Smooth muscle cell (in vitro differentiated cells): ENCODE results near the gene BRD4. TPM values are rescaled to one million over a fixed set of nuclear protein-coding genes. Genes with fewer than 3 reads are reported as not detected.
"Not testable (repeated sequence)": the region's sequence is repeated elsewhere in the genome, so short reads cannot be mapped to it uniquely, and the experiment has no call there.

Experiments
- DNase-seq: peaks from one replicate; lab custom pipeline; 2025; ENCODE audit not compliant: unreplicated experiment; lab: John Stamatoyannopoulos, UW
- H2AFZ ChIP-seq: fragments of 200-600 bp; sonication (generic); 2 replicates; pipeline ENCODE4 v1.6.0; 2016; ENCODE audit warnings: antibody characterized with exemption, low read depth, mild to moderate bottlenecking
- H3F3A ChIP-seq: fragments of 200-600 bp; sonication (generic); 2 replicates; pipeline ENCODE4 v1.6.0; 2017; ENCODE audit warnings: antibody characterized with exemption, low read depth
- H3K27ac ChIP-seq: fragments of 200-600 bp; sonication (generic); 2 replicates; pipeline ENCODE4 v1.5.1; 2016; ENCODE audit warnings: low read depth, mild to moderate bottlenecking
- H3K27me3 ChIP-seq: fragments of 200-600 bp; sonication (generic); 2 replicates; pipeline ENCODE4 v1.6.1; 2016; ENCODE audit warnings: low read depth, mild to moderate bottlenecking
- H3K36me3 ChIP-seq: fragments of 200-600 bp; sonication (generic); 2 replicates; pipeline ENCODE4 v1.5.1; 2016; ENCODE audit warnings: low read depth
- H3K4me1 ChIP-seq: fragments of 200-600 bp; sonication (generic); 2 replicates; pipeline ENCODE4 v1.5.1; 2016; ENCODE audit warnings: low read depth
- H3K4me2 ChIP-seq: fragments of 200-600 bp; sonication (generic); 2 replicates; pipeline ENCODE4 v1.6.0; 2016; ENCODE audit warnings: mild to moderate bottlenecking
- H3K4me3 ChIP-seq: fragments of 200-600 bp; sonication (generic); 2 replicates; pipeline ENCODE4 v1.5.1; 2016; ENCODE audit warnings: mild to moderate bottlenecking
- H3K79me2 ChIP-seq: fragments of 200-600 bp; sonication (generic); 2 replicates; pipeline ENCODE4 v1.6.0; 2016; ENCODE audit warnings: low read depth, mild to moderate bottlenecking
- H3K9ac ChIP-seq: fragments of 200-600 bp; sonication (generic); 2 replicates; pipeline ENCODE4 v1.6.0; 2016; ENCODE audit warnings: low read depth
- H3K9me3 ChIP-seq: fragments of 200-600 bp; sonication (generic); replicated peaks from 2 replicates; pipeline ENCODE4 v1.5.1; 2016; ENCODE audit warnings: low read depth
- H4K20me1 ChIP-seq: fragments of 200-600 bp; sonication (generic); 2 replicates; pipeline ENCODE4 v1.6.0; 2016; ENCODE audit warnings: low read depth
- WGBS: methylation state at CpG from one replicate; pipeline ENCODE4 v1.1.7; 2016; ENCODE audit warnings: low lambda C conversion rate; 5-methylcytosine and 5-hydroxymethylcytosine counted together
- polyA plus RNA-seq: library from polyadenylated mRNA; unstranded; fragments of >200 nt; fragmentation: Nextera tagmentation; extraction: Ambion mirVana; gene quantifications from 2 replicates; pipeline ENCODE4 v1.2.1, GENCODE V29; 2016
- total RNA-seq: library from RNA; depleted of rRNA; stranded (reverse); fragments of >200 nt; gene quantifications from 2 replicates; pipeline ENCODE4 v1.2.3, GENCODE V29; 2014
- TF ChIP-seq, protein P1 (sequence below): fragments of 200-600 bp; sonication (generic); IDR thresholded peaks from 2 replicates; pipeline ENCODE4 v1.5.1; 2017; ENCODE audit warnings: borderline replicate concordance, mild to moderate bottlenecking, antibody characterized with exemption; ENCODE audit not compliant: insufficient read depth, poor library complexity, severe bottlenecking

BRD4 gene
- total and polyA plus RNA-seq, 2 experiments from 2014 or later = 24.1 to 102 TPM

- not testable (repeated sequence) for H3K9ac ChIP-seq, H3K4me1 ChIP-seq, H3F3A ChIP-seq, H3K4me3 ChIP-seq, H3K27ac ChIP-seq, H3K79me2 ChIP-seq, H3K27me3 ChIP-seq, H3K4me2 ChIP-seq, H3K9me3 ChIP-seq, H2AFZ ChIP-seq, DNase-seq
- WGBS = no CpG with 5 or more reads among the region's 30 CpGs
- peaks cover 23% of the 10 kb centered on the region for H4K20me1 ChIP-seq
- H3K36me3 ChIP-seq = peaks cover 12% of the 10 kb centered on the region
Observed at GRCh38 chr19:15363048-15363447, 30.7 kb upstream of the BRD4 start.

DNA sequence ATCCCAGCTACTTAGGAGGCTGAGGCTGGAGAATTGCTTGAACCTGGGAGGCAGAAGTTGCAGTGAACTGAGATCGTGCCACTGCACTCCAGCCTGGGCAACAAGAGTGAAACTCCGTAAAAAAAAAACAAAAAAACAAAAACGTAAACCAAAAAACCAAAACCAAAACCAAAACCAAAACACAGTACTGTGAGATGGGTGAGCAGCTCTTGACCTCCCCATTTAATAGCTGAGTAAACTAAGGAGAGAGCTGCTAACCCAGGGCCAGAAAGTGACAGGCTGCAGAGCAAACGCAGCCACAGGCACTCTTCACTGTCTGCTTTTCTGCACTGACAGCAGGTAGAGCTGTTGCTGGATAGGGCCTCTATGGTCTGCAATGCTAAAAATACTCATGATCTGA lies 27.7 kb upstream of the BRD4 start:
- H3K9ac ChIP-seq, H3K4me2 ChIP-seq, H2AFZ ChIP-seq, H3K27ac ChIP-seq, H3K79me2 ChIP-seq, H3K4me1 ChIP-seq, H3F3A ChIP-seq, DNase-seq, H3K9me3 ChIP-seq, H3K27me3 ChIP-seq, H3K4me3 ChIP-seq: not testable (repeated sequence)
- H4K20me1 ChIP-seq = peaks cover 23% of the 10 kb centered on the region
- peaks cover 12% of the 10 kb centered on the region for H3K36me3 ChIP-seq
- WGBS = 97% methylated on average over 4 of the region's 4 CpGs

GRCh38 chr19:15358918-15359317 lies 26.6 kb upstream of the BRD4 start:
- no peak overlapping the region for H3K4me2 ChIP-seq
- TF ChIP-seq, protein P1, sequence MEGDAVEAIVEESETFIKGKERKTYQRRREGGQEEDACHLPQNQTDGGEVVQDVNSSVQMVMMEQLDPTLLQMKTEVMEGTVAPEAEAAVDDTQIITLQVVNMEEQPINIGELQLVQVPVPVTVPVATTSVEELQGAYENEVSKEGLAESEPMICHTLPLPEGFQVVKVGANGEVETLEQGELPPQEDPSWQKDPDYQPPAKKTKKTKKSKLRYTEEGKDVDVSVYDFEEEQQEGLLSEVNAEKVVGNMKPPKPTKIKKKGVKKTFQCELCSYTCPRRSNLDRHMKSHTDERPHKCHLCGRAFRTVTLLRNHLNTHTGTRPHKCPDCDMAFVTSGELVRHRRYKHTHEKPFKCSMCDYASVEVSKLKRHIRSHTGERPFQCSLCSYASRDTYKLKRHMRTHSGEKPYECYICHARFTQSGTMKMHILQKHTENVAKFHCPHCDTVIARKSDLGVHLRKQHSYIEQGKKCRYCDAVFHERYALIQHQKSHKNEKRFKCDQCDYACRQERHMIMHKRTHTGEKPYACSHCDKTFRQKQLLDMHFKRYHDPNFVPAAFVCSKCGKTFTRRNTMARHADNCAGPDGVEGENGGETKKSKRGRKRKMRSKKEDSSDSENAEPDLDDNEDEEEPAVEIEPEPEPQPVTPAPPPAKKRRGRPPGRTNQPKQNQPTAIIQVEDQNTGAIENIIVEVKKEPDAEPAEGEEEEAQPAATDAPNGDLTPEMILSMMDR = no peak
- peaks cover 12% of the 10 kb centered on the region for H3K36me3 ChIP-seq
- no peaks in the 10 kb centered on the region for H3K4me1 ChIP-seq
- DNase-seq = no peak
- WGBS = 56% methylated on average over 3 of the region's 3 CpGs
- no peaks in the 10 kb centered on the region for H3K9me3 ChIP-seq
- no peak overlapping the region for H2AFZ ChIP-seq
- H3F3A ChIP-seq = peaks cover 8% of the 10 kb centered on the region
- H3K79me2 ChIP-seq = no peaks in the 10 kb centered on the region
- H3K27ac ChIP-seq = peak overlapping the region; percentile 16
- H3K27me3 ChIP-seq = no peaks in the 10 kb centered on the region
- peaks cover 15% of the 10 kb centered on the region for H4K20me1 ChIP-seq
- H3K9ac ChIP-seq = no peak overlapping the region
- no peak overlapping the region for H3K4me3 ChIP-seq

- Histone ChIP-seq H3K79me2 (no peaks in the 10 kb centered on the region), H3K27ac (no peak overlapping the region), H3K4me3 (no peak overlapping the region), H3K4me1 (no peaks in the 10 kb centered on the region), H3K9ac (no peak overlapping the region), H3K27me3 (no peaks in the 10 kb centered on the region), H4K20me1 (peaks cover 18% of the 10 kb centered on the region), H3K36me3 (peaks cover 12% of the 10 kb centered on the region), H2AFZ (no peak overlapping the region), H3K4me2 (no peak overlapping the region), H3F3A (peaks cover 13% of the 10 kb centered on the region), H3K9me3 (no peaks in the 10 kb centered on the region)
- TF ChIP-seq, protein P1 = no peak
- no peak for DNase-seq
- WGBS = 98% methylated on average over 4 of the region's 4 CpGs
Observed at GRCh38 chr19:15357906-15358305, 25.6 kb upstream of the BRD4 start.
